Stomach (tissue), 9 donors: ENCODE measurements around the gene OSCAR. TPM values are rescaled to one million over a fixed set of nuclear protein-coding genes. Genes with fewer than 3 reads are reported as not detected.

Source experiments
- DNase-seq, 2 donors: peaks; one replicate each; pipeline versions ENCODE4 v3.0.0 to v3.0.0-alpha.2; 2013 to 2019
- H3K27ac ChIP-seq, 5 donors: fragments of 200-600 bp in 4 of 5; sonication (generic) in 4 of 5; one replicate each; pipeline ENCODE4 v1.5.1; 2013 to 2019; ENCODE audit warnings: mild to moderate bottlenecking in 1 of 5, moderate library complexity in 1 of 5
- H3K27me3 ChIP-seq, 3 donors: fragments of 200-600 bp; sonication (generic); one replicate each; pipeline ENCODE4 v1.5.1; 2017 to 2019; ENCODE audit warnings: mixed run types in 1 of 3
- H3K36me3 ChIP-seq, 4 donors: fragments of 200-600 bp; sonication (generic); 1 replicate in 3 of 4; 2 replicates in 1 of 4; pipeline ENCODE4 v1.5.1; 2016 to 2019
- H3K4me1 ChIP-seq, 4 donors: fragments of 200-600 bp; sonication (generic); one replicate each; pipeline ENCODE4 v1.5.1; 2016 to 2019
- H3K4me3 ChIP-seq, 4 donors: fragments of 200-600 bp; sonication (generic) in 3 of 4; one replicate each; pipeline ENCODE4 v1.5.1; 2016 to 2019; ENCODE audit warnings: mild to moderate bottlenecking in 1 of 4
- H3K9me3 ChIP-seq, 4 donors: fragments of 200-600 bp; sonication (generic); one replicate each; pipeline ENCODE4 v1.5.1; 2016 to 2019
- EP300 ChIP-seq: sonication (generic); formaldehyde crosslinking; IDR thresholded peaks from one replicate; pipeline ENCODE4 v1.6.1; 2017; ENCODE audit warnings: antibody characterized with exemption
- POLR2A ChIP-seq, 4 donors: fragments of 450-650 bp; IDR thresholded peaks; one replicate each; pipeline ENCODE4 v1.6.1; 2016; ENCODE audit warnings: antibody characterized with exemption in 4 of 4, control low read depth in 2 of 4, mild to moderate bottlenecking in 1 of 4, moderate library complexity in 1 of 4
- POLR2AphosphoS5 ChIP-seq, 3 donors: sonication (generic); formaldehyde crosslinking; IDR thresholded peaks; one replicate each; pipeline ENCODE4 v1.6.1; 2016; ENCODE audit warnings: antibody characterized with exemption in 3 of 3
- WGBS, 5 donors: extraction: QIAGEN DNeasy Blood & Tissue Kit in 3 of 5; methylation state at CpG; one replicate each; pipeline versions ENCODE4 v1.1.5 to v1.1.7; 2013 to 2018; 5-methylcytosine and 5-hydroxymethylcytosine counted together
- intact Hi-C: fragments of 100-400 bp; cut with DNase I; formaldehyde crosslinking; loops from one replicate; pipeline ENCODE4 v1.15.1; 2023; ENCODE audit warnings: low total_unique reads
- polyA plus RNA-seq, 3 donors: library from polyadenylated mRNA; stranded (reverse); fragments of 200-250 nt; gene quantifications; one replicate each; pipeline ENCODE4 v1.2.3, GENCODE V29; 2013
- total RNA-seq, 5 donors: library from RNA; depleted of rRNA; stranded (reverse); fragments of >200 nt; gene quantifications; one replicate each; pipeline versions ENCODE4 v1.1.0 to v1.2.3, GENCODE V29; 2014 to 2016
- TF ChIP-seq, protein P1 (sequence below), 7 experiments: fragments of 450-650 bp in 4 of 7; fragments of 200-600 bp in 3 of 7; sonication (generic) in 3 of 7; IDR thresholded peaks; one replicate each; pipeline ENCODE4 v1.5.1; 2016 to 2019; ENCODE audit warnings: antibody characterized with exemption in 7 of 7, control low read depth in 2 of 7, mild to moderate bottlenecking in 1 of 7
- donor health status: healthy with polysubstance abuse.
- donor health status: Bipolar disorder and iron deficiency.
- donor health status: healthy.

Gene OSCAR
- total and polyA plus RNA-seq, 8 donors: 0.45 to 2.6 (median 0.88) TPM; not detected in 4

DNA sequence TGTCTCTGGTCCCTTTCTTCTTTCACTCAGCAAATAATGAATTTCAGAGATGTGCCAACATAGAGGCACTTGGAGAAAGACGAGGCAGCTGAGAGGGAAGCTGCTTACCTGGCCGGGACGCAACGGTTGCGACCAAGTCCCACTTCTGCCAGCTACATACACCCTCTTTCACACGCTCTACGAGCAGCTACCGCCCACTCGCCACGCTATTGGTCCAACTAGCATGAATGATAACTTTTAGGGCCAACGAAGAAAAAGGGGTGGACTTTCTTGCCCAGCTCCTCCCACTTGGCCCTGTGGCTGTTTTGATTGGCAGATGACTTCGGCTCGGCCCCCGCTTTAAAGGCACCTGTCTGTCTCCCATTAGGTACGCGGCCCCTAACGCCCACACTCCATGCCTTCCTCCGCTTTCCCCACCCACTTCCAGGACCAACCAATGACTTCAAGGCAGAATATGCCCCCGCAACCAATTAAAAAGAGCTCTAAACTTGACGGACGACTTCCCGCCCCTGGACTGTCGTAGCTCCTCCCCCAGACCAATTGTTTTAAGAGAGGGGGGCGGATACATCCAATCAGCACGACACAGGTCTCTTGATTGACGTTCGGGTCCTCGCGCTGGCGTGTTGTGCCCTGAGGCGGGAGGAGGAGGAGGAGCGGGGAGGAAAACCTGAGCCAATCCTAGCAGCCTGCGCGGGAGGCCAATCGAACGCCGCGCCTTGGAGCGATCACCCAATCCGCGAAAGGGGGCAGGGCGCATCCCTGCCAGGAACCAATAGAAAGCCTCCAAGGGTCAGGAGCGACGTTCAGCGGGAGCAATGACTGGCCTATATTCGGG, 36.5 kb upstream of the OSCAR start:
- intact Hi-C loops: no loop called here
- H3K27ac ChIP-seq: peak overlapping the region; percentile 85 to 97 (median 93)
- no peaks in the 10 kb centered on the region for H3K27me3 ChIP-seq
- peak overlapping the region; percentile 71 to 100 (median 95) for H3K4me3 ChIP-seq
- H3K4me1 ChIP-seq: peaks cover 17 to 52% (median 48%) of the 10 kb centered on the region in 4 donors
- WGBS, 5 donors: 0 to 1% (median 0%) methylated on average over 43 to 46 of the region's 46 CpGs
- no peaks in the 10 kb centered on the region for H3K9me3 ChIP-seq
- TF ChIP-seq EP300: no peak
- peak in 2 of 3 donors; percentile 64 to 91 for TF ChIP-seq POLR2AphosphoS5 (IDR thresholded peaks at IDR 0.05)
- H3K36me3 ChIP-seq: peaks cover 0 to 38% (median 25%) of the 10 kb centered on the region in 4 donors
- peak; percentile 99 to 100 for DNase-seq

DNA sequence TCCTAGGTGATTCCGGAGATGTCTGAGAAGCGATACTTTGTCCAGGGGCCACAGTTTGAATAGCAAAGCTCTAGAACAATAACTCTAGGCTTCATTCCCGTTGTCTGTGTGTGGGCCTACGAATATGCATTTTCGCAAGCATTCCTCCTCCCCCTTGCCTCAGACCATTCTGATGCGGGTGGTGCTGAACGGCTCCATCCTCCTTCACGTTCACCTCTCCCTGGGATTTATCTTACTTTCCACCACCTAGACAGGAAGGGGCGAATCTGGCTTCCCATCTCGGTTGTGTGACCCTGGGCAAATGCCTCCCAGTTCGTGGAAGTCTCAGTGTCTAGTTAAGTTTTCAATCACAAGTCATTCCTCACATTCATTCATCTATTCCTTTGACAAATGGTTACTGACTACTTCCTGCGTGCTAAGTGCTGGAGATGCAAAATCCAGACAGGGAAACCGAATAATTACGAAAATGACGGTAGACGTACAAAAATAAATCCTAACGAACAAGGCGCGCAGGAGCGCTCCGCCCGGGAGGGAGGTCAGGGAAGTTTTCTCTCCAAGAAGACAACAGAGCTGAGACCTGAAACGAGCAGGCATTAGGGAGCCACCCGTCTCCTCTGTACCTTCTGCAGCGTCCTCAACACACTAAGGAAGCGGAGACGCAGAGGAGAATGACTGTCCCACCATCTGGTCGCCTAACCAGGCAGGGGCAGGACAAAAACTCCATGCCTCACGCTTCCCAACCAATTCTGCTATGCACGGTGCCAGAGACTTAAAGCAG, 35.7 kb upstream of the OSCAR start:
- Histone ChIP-seq H3K9me3 (no peaks in the 10 kb centered on the region), H3K27me3 (no peaks in the 10 kb centered on the region), H3K27ac (peak overlapping the region; percentile 22 to 78 (median 69)), H3K4me3 (peak overlapping the region; percentile 46 to 67 (median 54)), H3K36me3 (peaks cover 6 to 39% (median 29%) of the 10 kb centered on the region in 4 donors), H3K4me1 (peaks cover 17 to 46% (median 44%) of the 10 kb centered on the region in 4 donors)
- intact Hi-C loops: no loop called here
- DNase-seq: peak in 1 of 2 donors; percentile 27
- 3 to 8% (median 4%) methylated on average over 30 of the region's 30 CpGs for WGBS, 5 donors
- TF ChIP-seq POLR2A (IDR thresholded peaks at IDR 0.05) (no peak), EP300 (no peak), POLR2AphosphoS5 (IDR thresholded peaks at IDR 0.05) (no peak)

DNA sequence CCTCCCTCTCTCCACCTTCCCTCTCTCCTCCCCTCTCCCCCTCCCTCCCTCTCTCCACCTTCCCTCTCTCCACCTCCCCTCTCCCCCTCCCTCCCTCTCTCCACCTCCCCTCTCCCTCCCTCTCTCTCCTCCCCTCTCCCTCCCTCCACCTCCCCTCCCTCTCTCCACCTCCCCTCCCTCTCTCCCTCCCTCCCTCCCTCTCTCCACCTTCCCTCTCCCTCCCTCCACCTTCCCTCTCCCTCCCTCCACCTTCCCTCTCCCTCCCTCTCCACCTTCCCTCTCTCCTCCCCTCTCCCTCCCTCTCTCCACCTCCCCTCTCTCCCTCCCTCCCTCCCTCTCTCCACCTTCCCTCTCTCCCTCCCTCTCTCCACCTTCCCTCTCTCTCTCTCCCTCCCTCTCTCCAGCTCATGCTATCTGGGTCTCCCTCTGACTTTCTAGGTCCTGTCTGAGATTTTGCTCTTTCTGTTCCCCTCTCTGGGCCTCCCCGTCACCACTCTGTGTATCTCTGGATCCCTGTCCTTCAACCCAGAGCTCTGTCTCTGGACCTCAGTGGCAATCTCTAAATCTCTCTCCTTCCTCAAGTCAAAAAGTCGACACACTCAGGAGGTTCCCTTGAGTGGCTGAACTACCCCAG, 33.5 kb upstream of the OSCAR start:
- TF ChIP-seq EP300 (no peak), POLR2A (IDR thresholded peaks at IDR 0.05) (no peak), POLR2AphosphoS5 (IDR thresholded peaks at IDR 0.05) (no peak)
- TF ChIP-seq, protein P1, sequence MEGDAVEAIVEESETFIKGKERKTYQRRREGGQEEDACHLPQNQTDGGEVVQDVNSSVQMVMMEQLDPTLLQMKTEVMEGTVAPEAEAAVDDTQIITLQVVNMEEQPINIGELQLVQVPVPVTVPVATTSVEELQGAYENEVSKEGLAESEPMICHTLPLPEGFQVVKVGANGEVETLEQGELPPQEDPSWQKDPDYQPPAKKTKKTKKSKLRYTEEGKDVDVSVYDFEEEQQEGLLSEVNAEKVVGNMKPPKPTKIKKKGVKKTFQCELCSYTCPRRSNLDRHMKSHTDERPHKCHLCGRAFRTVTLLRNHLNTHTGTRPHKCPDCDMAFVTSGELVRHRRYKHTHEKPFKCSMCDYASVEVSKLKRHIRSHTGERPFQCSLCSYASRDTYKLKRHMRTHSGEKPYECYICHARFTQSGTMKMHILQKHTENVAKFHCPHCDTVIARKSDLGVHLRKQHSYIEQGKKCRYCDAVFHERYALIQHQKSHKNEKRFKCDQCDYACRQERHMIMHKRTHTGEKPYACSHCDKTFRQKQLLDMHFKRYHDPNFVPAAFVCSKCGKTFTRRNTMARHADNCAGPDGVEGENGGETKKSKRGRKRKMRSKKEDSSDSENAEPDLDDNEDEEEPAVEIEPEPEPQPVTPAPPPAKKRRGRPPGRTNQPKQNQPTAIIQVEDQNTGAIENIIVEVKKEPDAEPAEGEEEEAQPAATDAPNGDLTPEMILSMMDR (IDR thresholded peaks at IDR 0.05): no peak
- intact Hi-C loops: no loop called here
- Histone ChIP-seq H3K27ac (no peak overlapping the region), H3K27me3 (no peaks in the 10 kb centered on the region), H3K4me1 (peaks cover 7 to 25% (median 22%) of the 10 kb centered on the region in 4 donors), H3K9me3 (no peaks in the 10 kb centered on the region), H3K36me3 (peaks cover 22 to 43% (median 36%) of the 10 kb centered on the region in 4 donors), H3K4me3 (no peak overlapping the region)
- WGBS, 5 donors: 51 to 67% (median 58%) methylated on average over 2 of the region's 2 CpGs
- no peak for DNase-seq

DNA sequence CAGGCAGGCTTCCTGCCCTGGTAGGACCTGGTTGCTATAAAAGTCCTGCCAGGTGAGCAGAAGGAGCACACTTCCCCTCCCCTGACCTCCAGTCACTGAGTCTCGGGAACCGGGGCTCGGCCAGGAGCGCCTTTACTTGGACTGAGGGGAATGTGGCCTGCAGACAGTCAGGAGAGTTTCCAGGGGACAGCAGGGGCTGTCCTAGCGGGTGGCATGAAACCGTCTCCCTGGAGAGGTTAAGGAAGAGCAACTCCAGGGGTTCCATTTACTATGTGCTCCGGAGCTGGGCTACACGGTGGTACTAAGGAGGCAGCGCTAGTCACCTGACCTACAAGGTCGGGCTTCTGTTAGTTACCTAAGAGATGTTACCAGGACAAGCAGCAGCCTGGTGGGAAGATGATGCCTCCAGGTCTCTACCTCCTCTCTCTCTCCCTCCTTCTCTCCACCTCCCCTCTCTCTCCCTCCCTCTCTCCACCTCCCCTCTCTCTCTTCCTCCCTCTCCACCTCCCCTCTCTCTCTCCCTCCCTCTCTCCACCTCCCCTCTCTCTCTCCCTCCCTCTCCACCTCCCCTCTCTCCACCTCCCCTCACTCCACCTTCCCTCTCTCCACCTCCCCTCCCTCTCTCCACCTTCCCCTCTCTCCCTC, 32.8 kb upstream of the OSCAR start:
- 74 to 84% (median 81%) methylated on average over 8 to 10 of the region's 10 CpGs for WGBS, 5 donors
- no peak for TF ChIP-seq POLR2AphosphoS5 (IDR thresholded peaks at IDR 0.05)
- no peak for TF ChIP-seq EP300
- no peak for TF ChIP-seq POLR2A (IDR thresholded peaks at IDR 0.05)
- TF ChIP-seq, protein P1 (IDR thresholded peaks at IDR 0.05): no peak
- intact Hi-C loops: no loop called here
- Histone ChIP-seq H3K27me3 (no peaks in the 10 kb centered on the region), H3K4me3 (no peak overlapping the region), H3K27ac (no peak overlapping the region), H3K4me1 (peaks cover 1 to 18% (median 16%) of the 10 kb centered on the region in 4 donors), H3K36me3 (peaks cover 29 to 49% (median 43%) of the 10 kb centered on the region in 4 donors), H3K9me3 (no peaks in the 10 kb centered on the region)
- DNase-seq: peak in 1 of 2 donors; percentile 85
